Limb (tissue), 2 donors: ENCODE results near the gene RABGAP1.

Source experiments
- DNase-seq, 2 donors: peaks; one replicate each; pipeline ENCODE4 v3.0.0-alpha.2; 2016; ENCODE audit errors: extremely low spot score in 2 of 2

Gene RABGAP1

DNA sequence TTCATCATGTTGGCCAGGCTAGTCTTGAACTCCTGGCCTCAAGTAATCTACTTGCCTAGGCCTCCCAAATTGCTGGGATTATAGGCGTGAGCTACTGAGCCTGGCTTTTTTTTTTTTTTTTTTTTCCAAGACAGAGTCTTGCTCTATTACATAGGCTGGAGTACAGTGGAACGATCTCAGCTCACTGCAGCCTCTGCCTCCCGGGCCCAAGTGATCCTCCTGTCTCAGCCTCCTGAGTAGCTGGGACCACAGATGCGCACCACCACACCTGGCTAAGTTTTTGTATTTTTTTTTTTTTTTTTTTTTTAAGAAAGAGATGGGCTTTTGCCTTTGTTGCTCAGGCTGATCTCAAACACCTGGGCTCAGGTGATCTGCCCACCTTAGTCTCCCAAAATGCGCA lies 66.4 kb downstream of the RABGAP1 start:
- no peak for DNase-seq

- DNase-seq: no peak
Observed at GRCh38 chr9:123008909-123009308, 68.1 kb downstream of the RABGAP1 start.

DNA sequence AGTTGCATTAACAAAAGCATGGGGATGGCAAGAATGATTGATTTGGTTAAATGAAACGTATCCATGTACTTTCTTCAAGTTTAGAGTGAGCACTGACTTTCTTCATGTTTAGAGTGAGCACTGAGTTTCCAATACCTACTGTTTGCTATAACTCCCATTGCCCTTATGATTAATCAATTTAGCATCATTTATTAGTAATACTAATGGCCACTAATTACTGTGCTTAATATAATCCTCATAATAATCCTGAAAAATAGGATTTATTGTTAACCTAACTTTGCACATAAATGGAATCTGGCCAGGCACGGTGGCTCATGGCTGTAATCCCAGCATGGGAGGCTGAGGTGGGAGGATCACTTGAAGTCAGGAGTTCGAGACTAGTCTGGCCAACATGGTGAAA lies 70.6 kb downstream of the RABGAP1 start:
- DNase-seq: no peak

GRCh38 chr9:123011878-123012528 lies 71.2 kb downstream of the RABGAP1 start:
- no peak for DNase-seq

GRCh38 chr9:123016631-123017030 lies 75.8 kb downstream of the RABGAP1 start:
- DNase-seq: no peak

DNA sequence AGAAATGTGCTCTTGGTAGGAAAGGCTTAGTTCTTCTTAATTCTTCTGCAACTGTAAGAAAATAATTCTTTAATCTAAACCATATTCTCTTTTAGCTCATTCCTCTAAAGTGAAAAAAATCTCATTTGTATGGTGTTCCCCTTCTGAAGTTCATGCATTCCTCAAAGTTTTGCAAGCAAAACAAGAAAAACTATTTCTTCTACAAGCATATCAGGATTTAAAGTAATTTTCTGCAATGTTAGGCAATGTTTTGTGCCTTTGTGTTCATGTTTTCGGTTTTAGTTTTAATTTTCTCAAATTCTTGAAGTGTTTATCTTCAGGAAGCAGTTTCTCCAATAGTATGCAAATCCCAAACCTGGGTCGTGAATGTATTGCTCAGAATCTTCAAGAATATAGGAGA lies 80.0 kb downstream of the RABGAP1 start:
- no peak for DNase-seq

GRCh38 chr9:123026425-123026824 lies 85.6 kb downstream of the RABGAP1 start:
- DNase-seq: no peak

- DNase-seq: no peak
Observed at GRCh38 chr9:123027517-123027916, 86.7 kb downstream of the RABGAP1 start.

DNA sequence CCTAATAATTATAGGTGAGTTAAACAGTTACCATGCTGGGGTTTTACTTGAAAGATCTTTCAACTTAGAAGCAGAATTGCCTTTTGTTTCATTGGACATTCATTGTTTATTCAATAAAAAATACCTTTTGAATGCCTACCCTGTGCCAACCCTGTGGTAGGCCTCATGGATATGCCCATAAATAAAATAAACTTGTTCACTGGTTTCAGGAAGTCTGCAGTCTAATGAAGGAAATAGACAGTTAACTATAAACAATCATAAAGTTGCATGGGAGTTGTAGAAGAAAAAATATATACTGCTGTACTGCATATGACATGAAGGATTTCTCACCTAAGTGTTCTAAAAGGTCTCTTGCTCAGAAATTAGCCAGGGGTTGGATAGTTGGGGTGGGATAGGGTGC lies 87.3 kb downstream of the RABGAP1 start:
- DNase-seq: no peak

DNA sequence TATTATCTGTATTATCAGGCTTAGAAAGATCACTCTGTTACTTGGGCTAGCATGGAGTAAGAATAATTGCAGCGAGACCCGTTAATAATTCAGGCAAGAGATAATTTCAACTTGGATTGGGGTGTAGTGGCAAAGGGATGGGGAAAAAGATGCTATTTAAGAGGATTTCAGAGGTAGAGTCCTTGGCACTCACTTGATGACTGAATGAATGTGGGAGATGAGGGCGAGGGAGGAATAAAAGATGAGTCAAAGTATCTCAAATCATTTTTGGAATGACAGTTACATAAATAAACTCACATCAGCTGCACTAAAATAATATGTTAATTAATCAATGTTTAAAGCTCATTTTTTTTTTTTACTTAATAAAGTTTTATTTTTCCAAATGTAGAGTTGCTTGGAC lies 88.2 kb downstream of the RABGAP1 start:
- no peak for DNase-seq

DNA sequence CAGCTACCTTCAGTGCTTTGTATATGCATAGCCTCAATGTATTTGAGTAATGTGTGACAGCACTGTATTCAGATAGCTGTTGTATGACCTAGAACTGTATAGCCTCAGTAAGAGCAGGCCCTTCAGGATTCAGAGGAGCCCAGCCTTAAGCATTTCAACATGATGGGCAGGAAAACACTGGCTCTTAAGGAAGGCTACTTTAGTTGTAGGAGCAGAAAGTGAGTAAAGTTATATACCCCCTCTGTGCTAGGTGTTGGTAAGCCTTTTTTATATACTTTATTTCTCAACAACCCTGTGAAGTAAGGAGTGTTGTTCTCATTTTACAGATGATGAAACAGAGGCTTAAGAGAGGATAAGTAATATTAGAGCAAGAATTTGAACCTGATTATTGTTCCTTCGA lies 91.1 kb downstream of the RABGAP1 start:
- no peak for DNase-seq

GRCh38 chr9:123033352-123033751 lies 92.5 kb downstream of the RABGAP1 start, which contains the start of gene GPR21:
TSS of gene GPR21 (plus strand) at chr9:123033667. CDS start at chr9:123034567, 900 bp downstream.
- DNase-seq: peak in 1 of 2 donors; percentile 34

DNA sequence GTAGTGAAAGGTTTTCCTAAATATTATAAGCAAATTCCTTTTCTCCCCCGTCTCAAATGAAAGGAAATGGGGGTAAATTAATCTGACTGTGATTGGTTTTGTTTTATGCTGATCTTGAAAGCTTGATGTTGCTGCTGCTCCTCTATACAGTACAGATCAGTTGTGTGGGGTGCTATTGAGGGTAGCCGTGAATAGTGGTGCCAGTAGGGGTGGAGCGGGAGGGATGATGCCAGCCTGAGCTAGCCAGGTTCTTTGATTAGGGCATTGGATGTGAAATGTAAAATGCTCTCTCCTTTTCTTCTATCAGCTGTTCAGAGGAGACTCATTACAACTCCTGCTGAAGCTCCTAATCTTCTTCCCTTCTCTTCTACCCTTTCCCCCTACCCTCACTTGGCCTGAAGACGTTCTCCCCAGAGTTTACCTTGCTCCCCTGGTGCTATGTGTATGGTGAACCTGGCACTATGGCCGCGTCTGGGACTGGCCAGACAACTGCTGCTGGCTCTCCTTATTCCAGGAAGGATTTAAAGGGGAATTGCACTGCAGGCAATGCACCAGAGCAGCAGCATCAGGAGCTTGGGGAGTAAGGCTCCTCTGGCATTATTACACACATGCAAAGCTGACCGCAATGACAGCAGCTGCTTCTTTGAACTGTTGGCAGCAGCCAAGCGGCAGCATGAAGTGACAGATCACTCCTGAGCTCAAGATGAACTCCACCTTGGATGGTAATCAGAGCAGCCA lies 93.2 kb downstream of the RABGAP1 start:
- DNase-seq: no peak

DNA sequence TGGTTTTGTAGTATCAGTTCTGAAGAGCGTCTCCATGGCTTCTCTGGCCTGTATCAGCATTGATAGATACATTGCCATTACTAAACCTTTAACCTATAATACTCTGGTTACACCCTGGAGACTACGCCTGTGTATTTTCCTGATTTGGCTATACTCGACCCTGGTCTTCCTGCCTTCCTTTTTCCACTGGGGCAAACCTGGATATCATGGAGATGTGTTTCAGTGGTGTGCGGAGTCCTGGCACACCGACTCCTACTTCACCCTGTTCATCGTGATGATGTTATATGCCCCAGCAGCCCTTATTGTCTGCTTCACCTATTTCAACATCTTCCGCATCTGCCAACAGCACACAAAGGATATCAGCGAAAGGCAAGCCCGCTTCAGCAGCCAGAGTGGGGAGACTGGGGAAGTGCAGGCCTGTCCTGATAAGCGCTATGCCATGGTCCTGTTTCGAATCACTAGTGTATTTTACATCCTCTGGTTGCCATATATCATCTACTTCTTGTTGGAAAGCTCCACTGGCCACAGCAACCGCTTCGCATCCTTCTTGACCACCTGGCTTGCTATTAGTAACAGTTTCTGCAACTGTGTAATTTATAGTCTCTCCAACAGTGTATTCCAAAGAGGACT lies 94.2 kb downstream of the RABGAP1 start:
- DNase-seq: no peak

GRCh38 chr9:123035791-123036190 lies 95.0 kb downstream of the RABGAP1 start:
- no peak for DNase-seq

- DNase-seq: no peak
Observed at GRCh38 chr9:123036893-123037545, 96.2 kb downstream of the RABGAP1 start.

DNA sequence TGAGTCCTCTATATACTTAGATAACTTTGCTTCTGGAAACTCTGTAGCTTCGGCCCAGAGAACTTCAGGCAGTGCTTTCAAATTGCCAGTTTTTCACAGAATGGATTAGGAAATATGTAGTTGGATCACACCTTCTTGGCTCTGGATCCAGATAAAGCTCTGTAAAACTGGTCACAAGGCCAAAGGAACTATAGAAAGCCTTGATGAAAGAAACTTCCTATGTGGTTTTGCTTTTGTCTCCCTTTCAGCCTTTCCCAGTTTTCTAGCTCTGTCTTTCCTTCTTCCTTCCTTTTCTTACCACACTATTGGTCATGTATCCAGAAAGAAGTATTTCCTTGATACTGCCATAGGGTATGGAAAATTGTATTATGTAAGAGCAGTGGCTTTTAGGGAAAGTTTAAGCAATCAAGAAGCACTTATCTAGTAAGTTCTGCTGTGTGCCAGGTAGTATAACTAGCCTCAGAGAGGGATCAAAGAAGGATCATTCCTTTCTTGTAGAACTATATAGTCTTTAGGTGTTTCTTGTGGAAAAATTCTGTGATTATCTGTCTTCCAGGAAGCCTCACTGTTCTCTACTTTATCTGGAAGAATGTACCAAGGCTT lies 98.9 kb downstream of the RABGAP1 start:
- DNase-seq: no peak

DNA sequence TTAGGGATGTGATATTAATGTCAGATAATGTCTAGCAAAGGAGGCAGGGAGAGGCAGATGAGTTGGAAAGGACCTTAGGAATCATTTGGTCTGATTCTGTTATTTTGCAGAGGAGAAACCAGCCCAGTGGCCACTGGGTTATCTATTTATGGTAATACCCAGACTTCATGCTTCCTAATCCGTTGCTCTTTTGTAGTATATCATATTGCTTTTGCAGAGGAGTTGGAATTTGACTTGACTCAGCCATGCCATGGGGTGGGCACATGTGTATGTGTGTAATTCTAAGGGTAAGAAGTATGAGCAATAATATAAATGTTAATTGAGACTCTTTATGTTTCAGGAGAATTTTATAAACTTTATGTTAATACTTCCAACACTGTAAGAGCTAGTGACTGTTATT lies 100.0 kb downstream of the RABGAP1 start:
- DNase-seq: no peak

DNA sequence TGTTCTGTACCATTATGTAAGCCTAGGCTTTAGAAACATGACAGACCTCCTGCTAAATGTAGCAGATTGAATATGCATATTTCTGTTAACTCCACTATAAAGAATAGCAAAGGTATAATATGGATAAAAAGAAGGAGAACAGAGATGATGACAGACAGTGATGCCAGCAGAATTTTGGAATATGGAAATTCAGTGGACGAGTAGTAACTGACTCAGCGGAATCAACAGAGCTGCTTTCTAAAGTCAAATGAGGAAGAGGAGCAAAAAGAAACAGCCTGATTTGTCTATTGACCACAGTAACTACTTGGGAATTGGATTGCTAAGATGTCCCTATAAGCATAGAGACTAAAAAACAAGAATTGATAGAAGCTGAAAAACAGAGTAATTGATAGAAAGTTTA lies 100.7 kb downstream of the RABGAP1 start:
- DNase-seq: no peak

DNA sequence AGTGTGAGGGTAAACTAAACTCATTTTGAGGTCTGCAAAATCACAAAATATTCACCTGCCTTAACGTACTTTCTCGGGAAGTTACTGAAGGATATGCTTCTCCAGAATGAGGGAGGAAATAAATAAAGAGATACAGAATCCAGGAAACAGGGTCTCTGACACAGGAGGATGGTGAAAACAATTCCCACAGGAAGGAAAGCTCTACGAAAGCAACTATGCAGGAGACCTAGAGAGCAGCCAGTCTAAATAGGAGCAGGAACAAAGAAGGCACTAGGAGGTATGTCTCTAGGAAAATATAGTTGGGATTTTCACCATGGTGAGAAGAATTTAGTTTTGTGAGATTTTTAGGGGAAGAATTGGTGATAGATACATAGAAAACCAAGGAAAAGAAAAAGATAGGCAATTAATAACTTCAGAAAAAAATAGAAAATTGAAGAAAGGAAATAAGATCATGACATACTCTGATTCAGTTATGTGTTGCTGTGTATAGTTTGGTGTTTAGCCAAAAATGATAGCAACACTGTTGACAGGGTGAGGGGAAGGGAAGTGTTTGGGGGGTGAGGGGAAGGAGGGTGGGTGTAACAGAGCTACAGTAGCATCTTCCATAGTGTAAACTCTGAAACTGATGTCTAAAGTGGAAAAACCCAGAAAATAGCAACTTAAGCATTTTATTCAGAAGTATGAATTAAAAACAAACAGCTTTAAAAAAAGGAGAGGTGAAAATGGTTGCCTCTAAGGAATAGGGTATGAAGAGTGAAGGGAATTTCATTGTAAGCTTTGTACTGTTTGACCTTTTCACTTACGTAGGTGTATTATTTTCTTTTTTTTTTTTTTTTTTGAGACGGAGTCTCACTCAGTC lies 102.5 kb downstream of the RABGAP1 start:
- no peak for DNase-seq

GRCh38 chr9:123044586-123044985 lies 103.8 kb downstream of the RABGAP1 start:
- no peak for DNase-seq
